Peyer's patch (tissue), 4 donors: ENCODE data around the gene QPRT. TPM values are rescaled to one million over a fixed set of nuclear protein-coding genes. Genes with fewer than 3 reads are reported as not detected.
"Not testable (repeated sequence)": the region's sequence is repeated elsewhere in the genome, so short reads cannot be mapped to it uniquely, and the experiment has no call there.

Source experiments
- DNase-seq, 3 donors: peaks; one replicate each; pipeline ENCODE4 v3.0.0-alpha.2; 2017 to 2019
- H3K27ac ChIP-seq, 4 donors: fragments of 200-600 bp; sonication (generic); one replicate each; pipeline ENCODE4 v1.5.1; 2016 to 2019
- H3K27me3 ChIP-seq, 2 donors: fragments of 200-600 bp; sonication (generic); one replicate each; pipeline ENCODE4 v1.5.1; 2019
- H3K36me3 ChIP-seq, 3 donors: fragments of 200-600 bp; sonication (generic); one replicate each; pipeline ENCODE4 v1.5.1; 2016 to 2019
- H3K4me1 ChIP-seq, 4 donors: fragments of 200-600 bp; sonication (generic); one replicate each; pipeline ENCODE4 v1.5.1; 2016 to 2019
- H3K4me3 ChIP-seq, 4 donors: fragments of 200-600 bp; sonication (generic); 1 replicate in 3 of 4; 2 replicates in 1 of 4; pipeline ENCODE4 v1.5.1; 2016 to 2019; ENCODE audit warnings: mild to moderate bottlenecking in 1 of 4
- H3K9me3 ChIP-seq, 4 donors: fragments of 200-600 bp; sonication (generic); one replicate each; pipeline ENCODE4 v1.5.1; 2016 to 2019; ENCODE audit warnings: mild to moderate bottlenecking in 1 of 4
- POLR2A ChIP-seq, 2 donors: fragments of 450-650 bp; IDR thresholded peaks; one replicate each; pipeline ENCODE4 v1.5.1; 2017; ENCODE audit warnings: antibody characterized with exemption in 2 of 2, mild to moderate bottlenecking in 2 of 2, moderate library complexity in 2 of 2
- total RNA-seq, 4 donors: library from RNA; depleted of rRNA; stranded (reverse); fragments of >200 nt; gene quantifications; one replicate each; pipeline ENCODE4 v1.1.0, GENCODE V29; 2016
- TF ChIP-seq, protein P1 (sequence below), 6 experiments: fragments of 450-650 bp in 4 of 6; fragments of 200-600 bp in 2 of 6; sonication (generic) in 1 of 6; IDR thresholded peaks; one replicate each; pipeline ENCODE4 v1.5.1; 2017 to 2019; ENCODE audit warnings: antibody characterized with exemption in 6 of 6, mild to moderate bottlenecking in 3 of 6, moderate library complexity in 1 of 6

The QPRT gene
- total RNA-seq, 4 donors from 2014 or later = 40.4 to 96.3 (median 47.4) TPM

DNA sequence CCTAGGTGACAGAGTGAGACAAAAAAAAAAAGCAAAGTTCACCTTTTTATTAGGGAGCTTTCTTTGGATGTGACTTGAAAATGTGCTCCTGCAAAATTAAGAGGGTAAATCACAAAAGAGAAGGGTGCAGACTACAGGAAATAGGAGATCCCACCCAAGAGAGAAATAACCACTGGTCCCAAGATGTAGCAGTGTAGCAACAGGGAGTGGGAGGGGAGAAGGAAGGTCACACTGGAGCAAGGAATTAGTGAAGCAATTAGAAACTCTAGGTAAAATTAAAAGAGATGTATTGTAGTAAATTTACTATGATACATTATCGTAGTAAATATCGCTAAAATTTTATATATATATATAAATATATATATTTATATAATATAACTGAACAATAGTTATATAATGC lies 28.2 kb upstream of the QPRT start:
- H3K36me3 ChIP-seq = no peaks in the 10 kb centered on the region
- no peak overlapping the region for H3K27ac ChIP-seq
- no peak overlapping the region for H3K4me3 ChIP-seq
- DNase-seq = no peak
- no peaks in the 10 kb centered on the region for H3K9me3 ChIP-seq
- no peak for TF ChIP-seq POLR2A (IDR thresholded peaks at IDR 0.05)
- TF ChIP-seq, protein P1, sequence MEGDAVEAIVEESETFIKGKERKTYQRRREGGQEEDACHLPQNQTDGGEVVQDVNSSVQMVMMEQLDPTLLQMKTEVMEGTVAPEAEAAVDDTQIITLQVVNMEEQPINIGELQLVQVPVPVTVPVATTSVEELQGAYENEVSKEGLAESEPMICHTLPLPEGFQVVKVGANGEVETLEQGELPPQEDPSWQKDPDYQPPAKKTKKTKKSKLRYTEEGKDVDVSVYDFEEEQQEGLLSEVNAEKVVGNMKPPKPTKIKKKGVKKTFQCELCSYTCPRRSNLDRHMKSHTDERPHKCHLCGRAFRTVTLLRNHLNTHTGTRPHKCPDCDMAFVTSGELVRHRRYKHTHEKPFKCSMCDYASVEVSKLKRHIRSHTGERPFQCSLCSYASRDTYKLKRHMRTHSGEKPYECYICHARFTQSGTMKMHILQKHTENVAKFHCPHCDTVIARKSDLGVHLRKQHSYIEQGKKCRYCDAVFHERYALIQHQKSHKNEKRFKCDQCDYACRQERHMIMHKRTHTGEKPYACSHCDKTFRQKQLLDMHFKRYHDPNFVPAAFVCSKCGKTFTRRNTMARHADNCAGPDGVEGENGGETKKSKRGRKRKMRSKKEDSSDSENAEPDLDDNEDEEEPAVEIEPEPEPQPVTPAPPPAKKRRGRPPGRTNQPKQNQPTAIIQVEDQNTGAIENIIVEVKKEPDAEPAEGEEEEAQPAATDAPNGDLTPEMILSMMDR (IDR thresholded peaks at IDR 0.05) = no peak
- H3K27me3 ChIP-seq = no peaks in the 10 kb centered on the region
- H3K4me1 ChIP-seq = no peaks in the 10 kb centered on the region

DNA sequence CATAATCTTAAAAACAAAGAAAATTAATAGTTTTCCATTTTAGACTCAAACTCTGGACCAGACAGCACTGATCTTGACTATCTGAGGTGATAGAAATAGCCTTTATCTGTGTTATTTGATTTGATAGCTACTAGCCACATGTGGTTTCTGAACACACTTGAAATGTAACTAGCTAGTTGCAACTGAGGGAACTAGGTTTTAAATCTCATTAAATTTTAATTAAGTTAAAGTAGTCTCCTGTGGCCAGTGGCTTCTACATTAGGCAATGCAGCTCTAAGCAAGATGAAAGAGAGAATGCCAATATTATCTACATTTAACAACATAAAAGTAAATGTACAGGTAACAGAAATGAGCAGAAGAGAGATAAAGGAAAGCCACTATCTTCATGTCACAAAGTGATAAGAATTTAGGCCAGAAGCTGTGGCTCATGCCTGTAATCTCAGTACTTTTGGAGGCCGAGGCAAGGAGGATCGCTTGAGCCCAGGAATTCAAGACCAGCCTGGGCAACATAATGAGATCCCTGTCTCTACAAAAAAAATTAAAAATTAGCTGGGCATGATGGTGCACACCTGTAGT lies 27.1 kb upstream of the QPRT start:
- no peaks in the 10 kb centered on the region for H3K4me1 ChIP-seq
- H3K27me3 ChIP-seq = no peaks in the 10 kb centered on the region
- H3K4me3 ChIP-seq = no peak overlapping the region
- no peaks in the 10 kb centered on the region for H3K9me3 ChIP-seq
- H3K27ac ChIP-seq = no peak overlapping the region
- no peak for DNase-seq
- no peaks in the 10 kb centered on the region for H3K36me3 ChIP-seq
- TF ChIP-seq POLR2A (IDR thresholded peaks at IDR 0.05) = no peak
- TF ChIP-seq, protein P1 (IDR thresholded peaks at IDR 0.05) = no peak

DNA sequence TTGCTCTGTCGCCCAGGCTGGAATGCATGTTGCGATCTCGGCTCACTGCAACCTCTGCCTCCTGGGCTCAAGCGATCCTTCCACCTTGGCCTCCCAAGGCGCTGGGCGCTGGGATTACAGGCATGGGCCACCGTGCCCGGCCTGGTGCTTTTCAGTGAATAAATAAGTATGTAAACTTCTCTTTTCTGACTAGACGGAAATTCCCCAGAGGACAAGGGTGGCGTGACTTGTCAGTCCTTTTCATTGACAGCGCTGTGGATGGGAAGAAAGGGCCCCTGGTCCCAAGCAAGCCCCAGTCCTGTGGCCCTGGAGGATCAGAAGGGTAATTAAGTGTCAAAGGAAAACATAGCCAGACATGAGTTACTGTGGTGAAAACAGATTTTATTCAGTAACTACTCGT lies 25.5 kb upstream of the QPRT start:
- no peak overlapping the region for H3K27ac ChIP-seq
- no peaks in the 10 kb centered on the region for H3K4me1 ChIP-seq
- H3K27me3 ChIP-seq = no peaks in the 10 kb centered on the region
- TF ChIP-seq, protein P1 (IDR thresholded peaks at IDR 0.05) = no peak
- peak in 2 of 3 donors; percentile 54 to 57 for DNase-seq
- no peaks in the 10 kb centered on the region for H3K9me3 ChIP-seq
- H3K36me3 ChIP-seq = no peaks in the 10 kb centered on the region
- H3K4me3 ChIP-seq = no peak overlapping the region

DNA sequence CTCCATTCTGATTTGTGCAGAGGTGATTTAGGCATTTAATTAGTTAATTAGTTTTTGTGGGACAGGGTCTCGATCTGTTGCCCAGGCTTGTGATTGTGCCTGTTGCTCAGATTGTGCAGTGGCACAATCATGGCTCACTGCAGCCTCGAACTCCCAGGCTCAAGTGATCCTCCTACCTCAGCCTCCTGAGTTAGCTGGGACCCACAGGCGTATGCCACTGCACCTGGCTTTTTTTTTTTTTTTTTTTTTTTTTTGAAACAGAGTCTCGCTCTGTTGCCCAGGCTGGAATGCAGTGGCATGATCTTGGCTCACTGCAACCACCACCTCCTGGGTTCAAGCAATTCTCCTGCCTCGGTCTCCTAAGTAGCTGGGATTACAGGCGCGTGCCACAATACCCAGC lies 25.1 kb upstream of the QPRT start:
- H3K36me3 ChIP-seq, H3K9me3 ChIP-seq, DNase-seq, H3K4me1 ChIP-seq, H3K27me3 ChIP-seq, H3K4me3 ChIP-seq, H3K27ac ChIP-seq: not testable (repeated sequence)

DNA sequence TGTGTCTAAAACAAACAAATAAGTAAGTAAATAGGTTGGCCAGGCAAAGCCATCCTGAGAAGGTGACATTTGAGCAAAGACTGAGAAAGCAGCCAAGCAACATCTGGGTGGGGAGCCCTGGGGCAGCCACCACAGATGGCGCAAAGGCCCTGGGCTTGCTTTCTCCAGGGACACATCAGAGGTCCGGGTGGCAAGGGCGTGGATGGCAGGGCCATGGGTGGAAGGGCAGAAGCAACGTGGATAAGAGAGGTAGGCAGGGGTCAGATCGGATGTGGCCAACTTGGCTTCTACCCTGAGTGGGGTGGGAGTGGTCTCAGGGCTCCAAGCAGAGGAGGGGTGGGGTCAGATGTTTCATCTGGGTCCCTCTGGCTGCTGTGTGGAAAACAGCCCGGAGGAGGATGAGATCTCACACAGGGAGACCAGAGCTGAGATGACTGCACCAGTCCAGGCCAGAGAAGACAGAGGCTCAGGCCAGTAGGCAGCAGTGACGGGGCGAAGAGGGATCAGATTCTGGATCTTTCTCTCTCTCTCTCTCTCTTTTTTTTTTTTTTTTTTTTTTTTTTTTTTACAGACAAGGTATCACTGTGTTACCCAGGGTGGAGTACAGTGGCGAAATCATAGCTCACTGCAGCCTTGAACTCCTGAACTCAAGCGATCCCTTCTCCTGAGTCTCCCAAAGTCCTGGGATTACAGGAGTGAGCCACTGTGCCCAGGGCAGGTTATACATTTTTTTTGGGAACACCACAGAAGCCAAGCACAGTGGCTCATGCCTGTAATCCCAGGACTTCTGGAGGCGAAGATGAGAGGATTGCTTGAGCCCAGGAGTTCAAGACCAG lies 22.1 kb upstream of the QPRT start:
- no peak overlapping the region for H3K27ac ChIP-seq
- no peaks in the 10 kb centered on the region for H3K4me1 ChIP-seq
- no peak for DNase-seq
- no peak for TF ChIP-seq POLR2A (IDR thresholded peaks at IDR 0.05)
- TF ChIP-seq, protein P1 (IDR thresholded peaks at IDR 0.05) = no peak
- H3K9me3 ChIP-seq = no peaks in the 10 kb centered on the region
- no peaks in the 10 kb centered on the region for H3K27me3 ChIP-seq
- H3K36me3 ChIP-seq = no peaks in the 10 kb centered on the region
- H3K4me3 ChIP-seq = no peak overlapping the region

DNA sequence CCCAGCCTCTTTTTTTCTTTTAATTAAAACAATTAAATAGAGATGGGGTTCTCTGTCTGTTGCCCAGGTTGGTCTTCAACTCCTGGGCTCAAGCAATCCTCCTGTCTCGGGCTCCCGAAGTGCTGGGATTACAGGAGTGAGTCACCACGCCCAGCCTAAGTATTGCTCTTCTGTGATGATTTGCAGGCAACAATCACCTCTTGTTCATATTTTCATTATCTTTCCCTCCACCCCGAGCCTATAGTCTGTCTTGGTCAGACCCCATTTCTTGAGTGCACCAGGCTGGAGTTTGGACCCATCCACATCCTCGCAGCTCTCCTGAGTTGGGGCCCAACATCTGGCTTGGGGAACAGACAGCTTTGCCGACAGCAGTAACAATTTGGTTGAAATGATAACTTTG lies 20.3 kb upstream of the QPRT start:
- Histone ChIP-seq H3K4me3 (no peak overlapping the region), H3K27me3 (no peaks in the 10 kb centered on the region), H3K36me3 (no peaks in the 10 kb centered on the region), H3K9me3 (no peaks in the 10 kb centered on the region), H3K27ac (no peak overlapping the region), H3K4me1 (no peaks in the 10 kb centered on the region)
- TF ChIP-seq POLR2A (IDR thresholded peaks at IDR 0.05) = no peak
- TF ChIP-seq, protein P1 (IDR thresholded peaks at IDR 0.05) = no peak
- DNase-seq = no peak
